ENCODE data around the gene CPZ. TPM values are rescaled to one million over a fixed set of nuclear protein-coding genes. Genes with fewer than 3 reads are reported as not detected.

Gene CPZ
- total RNA-seq, 2 donors from 2014 or later, result 1.0 to 2.9 TPM

DNA sequence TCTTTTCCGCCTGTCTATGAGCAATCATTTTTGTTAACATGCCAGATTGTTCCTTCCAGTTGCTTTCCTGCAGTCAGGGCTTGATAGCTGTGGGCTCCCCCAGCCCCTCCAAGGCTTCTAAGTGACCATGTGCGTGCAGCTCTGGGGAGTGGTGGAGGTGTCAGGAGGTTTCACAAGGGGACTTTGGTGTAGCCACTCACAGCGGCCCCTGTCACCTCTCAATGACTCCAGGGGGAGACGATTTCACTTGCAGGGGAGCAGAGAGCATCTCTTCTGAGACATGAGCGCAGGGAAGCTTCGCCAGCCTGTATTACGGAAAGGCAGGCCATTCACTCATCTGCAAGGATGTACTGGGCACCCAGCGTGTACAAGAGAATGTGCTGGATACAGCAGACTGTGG lies 15.5 kb upstream of the CPZ start:
- intact Hi-C loops (cut with DNase I, micrococcal nuclease), result no loop called here
- DNase-seq, result peak in 1 of 2 donors; percentile 4
- no peak for ATAC-seq

DNA sequence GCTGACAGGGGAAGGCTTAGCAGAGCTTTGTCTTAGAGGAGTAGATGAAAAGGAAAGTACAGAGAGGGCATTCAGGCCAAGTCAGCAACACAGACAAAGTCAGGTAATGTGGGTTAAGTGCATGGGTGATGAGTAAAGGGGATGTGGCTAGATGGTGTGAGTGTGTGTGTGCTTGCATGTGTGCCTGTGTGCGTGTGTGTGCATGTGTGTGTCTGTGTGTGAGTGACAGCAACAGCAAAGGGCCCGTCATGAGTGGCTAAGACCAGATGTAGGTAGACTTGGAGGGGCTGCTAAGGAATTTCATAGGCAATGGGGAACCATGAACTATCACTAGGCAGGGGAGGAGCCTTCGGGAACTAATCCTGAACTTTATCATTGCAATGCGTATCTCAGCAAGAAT lies 14.6 kb upstream of the CPZ start:
- ATAC-seq (no peak), DNase-seq (no peak)
- intact Hi-C loops (cut with DNase I, micrococcal nuclease), result no loop called here

- ATAC-seq (no peak), DNase-seq (no peak)
- intact Hi-C loops (cut with DNase I, micrococcal nuclease), result no loop called here
Measured at GRCh38 chr4:8578717-8579116, 13.8 kb upstream of the CPZ start.

DNA sequence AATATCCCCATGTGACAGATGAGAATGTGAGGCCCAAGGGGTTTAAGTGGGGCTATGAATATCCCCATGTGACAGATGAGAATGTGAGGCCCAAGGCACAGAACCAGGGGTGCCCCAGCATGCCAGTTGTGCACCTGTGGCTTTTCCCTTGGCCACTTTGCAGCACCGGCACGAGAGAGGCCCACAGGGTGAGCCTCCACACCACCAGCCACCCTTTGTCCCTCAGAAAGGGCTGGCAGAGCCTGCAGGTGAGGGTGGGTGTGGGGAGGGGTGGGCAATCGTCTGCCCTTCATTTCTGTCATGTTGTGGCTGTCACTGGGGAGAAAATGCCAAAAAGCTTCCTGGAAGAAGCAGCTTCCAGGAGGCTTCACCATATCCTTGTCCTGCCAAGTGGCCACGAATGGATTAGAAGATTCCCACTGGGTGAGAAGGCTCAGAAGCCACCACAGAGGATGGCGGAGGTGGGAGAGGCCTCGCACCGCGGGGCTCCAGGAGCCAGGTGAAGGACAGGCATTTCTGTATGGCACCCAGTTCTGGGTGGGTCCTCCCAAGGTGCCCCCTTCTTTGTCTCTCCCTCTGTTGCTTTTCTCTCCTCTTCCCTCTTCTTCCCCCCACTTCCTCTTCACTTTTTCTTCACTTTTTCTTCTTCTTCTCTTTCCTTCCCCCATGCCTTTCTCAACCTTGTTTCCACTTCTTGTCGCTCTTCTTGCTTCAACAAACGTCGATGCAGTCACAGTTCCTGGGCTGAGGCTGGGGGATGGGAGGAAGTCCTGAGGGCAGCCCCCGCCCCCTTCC lies 12.8 kb upstream of the CPZ start:
- no peak for ATAC-seq
- DNase-seq, result peak in 1 of 2 donors; percentile 1
- intact Hi-C loops (cut with DNase I, micrococcal nuclease), result no loop called here

- peak; percentile 23 to 70 for DNase-seq
- intact Hi-C loops (cut with DNase I, micrococcal nuclease), result no loop called here
Measured at GRCh38 chr4:8580321-8581093, 12.1 kb upstream of the CPZ start, which contains the start of gene GPR78. Gene GPR78 (plus strand): TSS chr4:8580392. CDS start chr4:8580983, 591 bp downstream.

DNA sequence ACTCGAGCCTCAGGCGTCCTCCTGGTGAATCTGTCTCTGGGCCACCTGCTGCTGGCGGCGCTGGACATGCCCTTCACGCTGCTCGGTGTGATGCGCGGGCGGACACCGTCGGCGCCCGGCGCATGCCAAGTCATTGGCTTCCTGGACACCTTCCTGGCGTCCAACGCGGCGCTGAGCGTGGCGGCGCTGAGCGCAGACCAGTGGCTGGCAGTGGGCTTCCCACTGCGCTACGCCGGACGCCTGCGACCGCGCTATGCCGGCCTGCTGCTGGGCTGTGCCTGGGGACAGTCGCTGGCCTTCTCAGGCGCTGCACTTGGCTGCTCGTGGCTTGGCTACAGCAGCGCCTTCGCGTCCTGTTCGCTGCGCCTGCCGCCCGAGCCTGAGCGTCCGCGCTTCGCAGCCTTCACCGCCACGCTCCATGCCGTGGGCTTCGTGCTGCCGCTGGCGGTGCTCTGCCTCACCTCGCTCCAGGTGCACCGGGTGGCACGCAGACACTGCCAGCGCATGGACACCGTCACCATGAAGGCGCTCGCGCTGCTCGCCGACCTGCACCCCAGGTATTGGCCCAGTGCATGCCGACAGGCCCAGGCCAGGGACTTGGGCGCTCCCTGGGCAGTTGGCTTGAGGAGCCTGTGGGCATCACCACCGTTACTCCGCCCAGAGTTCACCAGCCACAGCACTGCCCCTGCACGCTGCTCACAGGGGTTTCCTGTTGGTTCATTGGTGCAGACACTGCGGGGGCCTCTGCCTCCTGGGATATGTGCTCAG lies 11.3 kb upstream of the CPZ start:
- ATAC-seq, result no peak
- intact Hi-C loops (cut with DNase I, micrococcal nuclease), result no loop called here
- DNase-seq, result peak in 1 of 2 donors; percentile 14

More at GRCh38 chr4:8580321-8581093, 12.1 kb upstream of the CPZ start, which contains the start of gene GPR78:
- ATAC-seq, result peak; percentile 78

- ATAC-seq (no peak), DNase-seq (peak in 1 of 2 donors; percentile 6)
- intact Hi-C loops (cut with DNase I, micrococcal nuclease), result no loop called here
Measured at GRCh38 chr4:8582016-8582415, 10.5 kb upstream of the CPZ start.

GRCh38 chr4:8582436-8582835 lies 10.1 kb upstream of the CPZ start:
- intact Hi-C loops (cut with DNase I, micrococcal nuclease), result no loop called here
- ATAC-seq (no peak), DNase-seq (peak in 1 of 2 donors; percentile 10)

GRCh38 chr4:8582941-8583654 lies 9.5 kb upstream of the CPZ start:
- ATAC-seq, result no peak
- DNase-seq, result peak in 1 of 2 donors; percentile 8
- intact Hi-C loops (cut with DNase I, micrococcal nuclease), result no loop called here

DNA sequence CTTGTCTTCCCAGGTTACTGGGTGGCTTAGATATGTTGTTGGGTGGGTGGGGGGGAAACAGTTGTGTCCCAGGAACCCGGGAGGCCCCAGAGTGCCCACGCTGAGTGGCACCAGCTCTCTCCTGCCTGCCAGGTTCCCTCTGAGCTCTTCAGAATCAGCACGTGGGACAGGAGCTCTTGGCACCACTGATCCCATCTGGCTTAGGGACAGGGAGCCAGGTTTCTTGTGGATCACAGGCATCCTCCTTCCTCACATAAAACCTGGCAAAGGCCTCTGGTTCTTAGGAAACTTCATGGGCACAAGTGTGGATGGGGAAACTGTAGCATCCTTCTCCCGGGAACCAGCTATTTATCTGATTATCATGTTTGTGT lies 8.9 kb upstream of the CPZ start:
- ATAC-seq, result no peak
- intact Hi-C loops (cut with DNase I, micrococcal nuclease), result no loop called here
- peak in 1 of 2 donors; percentile 18 for DNase-seq

GRCh38 chr4:8585186-8585585 lies 7.4 kb upstream of the CPZ start:
- peak in 1 of 2 donors; percentile 14 for DNase-seq
- ATAC-seq, result no peak
- intact Hi-C loops (cut with DNase I, micrococcal nuclease), result no loop called here

GRCh38 chr4:8585721-8586212 lies 6.8 kb upstream of the CPZ start:
- intact Hi-C loops (cut with DNase I, micrococcal nuclease), result no loop called here
- DNase-seq (no peak), ATAC-seq (no peak)

- ATAC-seq (no peak), DNase-seq (no peak)
- intact Hi-C loops (cut with DNase I, micrococcal nuclease), result no loop called here
Measured at GRCh38 chr4:8586246-8586645, 6.3 kb upstream of the CPZ start.

GRCh38 chr4:8586671-8587468 lies 5.7 kb upstream of the CPZ start:
- ATAC-seq (no peak), DNase-seq (peak in 1 of 2 donors; percentile 20)
- intact Hi-C loops (cut with DNase I, micrococcal nuclease), result no loop called here

DNA sequence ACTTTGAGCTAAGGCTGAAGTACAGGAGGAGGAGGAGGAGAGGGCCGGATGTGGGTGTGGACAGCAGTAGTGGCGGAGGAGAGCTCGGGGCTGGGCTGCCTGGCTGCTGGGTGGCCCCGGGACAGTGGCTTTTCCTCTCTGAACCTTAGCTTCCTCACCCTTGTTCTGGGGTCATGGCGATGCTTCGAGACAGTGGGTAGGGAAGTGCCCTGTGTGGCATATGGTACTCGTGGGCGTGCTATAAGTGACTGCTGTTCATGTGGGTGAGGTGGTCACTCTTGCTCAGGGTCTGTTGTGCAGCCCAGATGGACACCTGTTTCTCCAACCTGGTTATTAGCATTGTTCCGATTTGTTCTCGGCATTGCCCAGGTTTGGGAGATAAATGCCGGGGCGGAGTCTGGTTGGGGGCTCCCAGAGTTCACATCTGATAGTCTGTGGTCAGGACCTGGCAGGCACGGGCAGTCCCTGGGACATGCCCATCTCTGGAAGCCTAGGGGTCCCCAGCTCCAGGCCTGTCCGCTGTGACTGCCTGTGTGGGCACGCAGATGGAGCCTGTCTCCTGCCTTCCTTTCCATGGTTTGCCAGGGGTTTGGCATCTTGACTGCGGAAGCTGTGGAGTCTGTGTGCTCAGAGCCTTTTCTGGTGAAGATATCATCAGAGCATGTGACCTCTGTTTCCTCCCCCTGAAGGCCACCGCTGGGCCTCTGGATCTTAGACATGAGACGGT lies 4.9 kb upstream of the CPZ start:
- ATAC-seq, result no peak
- intact Hi-C loops (cut with DNase I, micrococcal nuclease), result no loop called here

DNA sequence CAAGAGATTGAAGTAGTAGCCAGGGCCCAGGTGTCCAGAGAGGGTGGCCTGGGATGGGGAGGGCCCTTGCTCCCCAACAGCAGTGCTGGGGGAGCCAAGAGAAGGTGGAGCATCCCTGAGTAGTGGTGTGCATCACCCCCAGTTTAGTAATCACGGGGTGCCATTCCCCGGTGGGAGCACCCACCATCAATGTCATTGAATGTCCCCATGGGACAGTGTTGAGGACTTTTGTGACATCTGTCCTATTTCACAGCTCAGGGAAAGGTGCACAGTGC lies 4.4 kb upstream of the CPZ start:
- intact Hi-C loops (cut with DNase I, micrococcal nuclease), result no loop called here
- ATAC-seq, result no peak
- peak in 1 of 2 donors; percentile 8 for DNase-seq

More for the DNA sequence above, 4.9 kb upstream of the CPZ start:
- DNase-seq, result peak in 1 of 2 donors; percentile 10

DNA sequence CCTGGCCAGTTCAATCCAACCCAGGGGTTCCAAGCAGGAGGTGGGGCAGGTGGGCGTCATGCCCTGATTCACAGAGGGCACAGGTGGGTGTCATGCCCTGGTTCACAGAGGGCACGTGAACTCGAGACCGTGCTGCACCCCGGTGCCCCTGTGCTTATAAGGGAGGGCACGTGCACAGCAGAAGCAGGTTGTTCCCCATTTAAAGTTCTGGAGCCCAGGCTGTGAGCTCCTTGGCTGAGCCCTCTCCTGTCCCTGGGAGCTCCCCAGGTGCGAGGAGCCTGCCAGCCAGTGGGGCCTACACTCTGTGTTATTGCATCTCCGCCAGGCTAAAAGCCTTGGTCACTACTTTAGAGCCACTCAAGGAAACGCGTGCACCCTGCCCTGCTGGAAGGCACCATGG lies 3.2 kb upstream of the CPZ start:
- intact Hi-C loops (cut with DNase I, micrococcal nuclease), result no loop called here
- DNase-seq (no peak), ATAC-seq (no peak)

Data from left colon (tissue), 2 donors.